GM18502 (cell line): ENCODE results near the gene COL4A2.

Experiments
- ATAC-seq: cut with Tn5 transposase; IDR thresholded peaks from one replicate; pipeline ENCODE4 v1.9.1; 2021; ENCODE audit warnings: mild to moderate bottlenecking; ENCODE audit not compliant: unreplicated experiment, poor library complexity

Gene COL4A2

GRCh38 chr13:110306960-110307766 is at the start of gene COL4A2, which contains the start of gene COL4A1:
Gene COL4A2, plus strand, starts transcription at chr13:110307284. Its CDS starts 620 bp downstream, at chr13:110307904.
Gene COL4A1, minus strand, starts transcription at chr13:110307157. Its CDS starts 130 bp downstream, at chr13:110307027.
- ATAC-seq = no peak

- ATAC-seq = no peak
Observed at GRCh38 chr13:110257408-110257807, 49.7 kb upstream of the COL4A2 start.

- ATAC-seq = no peak
Observed at GRCh38 chr13:110258876-110259631, 48.0 kb upstream of the COL4A2 start.

- no peak for ATAC-seq
Observed at GRCh38 chr13:110259651-110260050, 47.4 kb upstream of the COL4A2 start.

- ATAC-seq = peak; percentile 64
Observed at GRCh38 chr13:110261166-110262081, 45.7 kb upstream of the COL4A2 start.

- ATAC-seq = no peak
Observed at GRCh38 chr13:110262082-110262436, 45.0 kb upstream of the COL4A2 start.

GRCh38 chr13:110262508-110263291 is 44.4 kb upstream of the COL4A2 start:
- ATAC-seq = no peak

- no peak for ATAC-seq
Observed at GRCh38 chr13:110263404-110263803, 43.7 kb upstream of the COL4A2 start.

GRCh38 chr13:110263888-110264287 is 43.2 kb upstream of the COL4A2 start:
- no peak for ATAC-seq

GRCh38 chr13:110264685-110265275 is 42.3 kb upstream of the COL4A2 start:
- ATAC-seq = no peak

- no peak for ATAC-seq
Observed at GRCh38 chr13:110265341-110265681, 41.8 kb upstream of the COL4A2 start.

GRCh38 chr13:110265682-110266430 is 41.2 kb upstream of the COL4A2 start:
- no peak for ATAC-seq

GRCh38 chr13:110266431-110266809 is 40.7 kb upstream of the COL4A2 start:
- ATAC-seq = no peak

- ATAC-seq = no peak
Observed at GRCh38 chr13:110266983-110267382, 40.1 kb upstream of the COL4A2 start.

- ATAC-seq = no peak
Observed at GRCh38 chr13:110268061-110268460, 39.0 kb upstream of the COL4A2 start.

GRCh38 chr13:110268576-110269185 is 38.4 kb upstream of the COL4A2 start:
- ATAC-seq = no peak

- ATAC-seq = no peak
Observed at GRCh38 chr13:110269509-110270185, 37.4 kb upstream of the COL4A2 start.

- ATAC-seq = no peak
Observed at GRCh38 chr13:110270507-110270906, 36.6 kb upstream of the COL4A2 start.
